Renal pelvis (tissue), 4 donors: Measurements from ENCODE around the gene CCDC86. TPM values are rescaled to one million over a fixed set of nuclear protein-coding genes. Genes with fewer than 3 reads are reported as not detected.

ENCODE experiments used
- DNase-seq: peaks from one replicate; pipeline ENCODE4 v3.0.0-alpha.2; 2013
- polyA plus RNA-seq, 3 donors: library from polyadenylated mRNA; unstranded; fragments of 120-200 nt; gene quantifications; one replicate each; pipeline ENCODE4 v1.2.1, GENCODE V29; 2013; ENCODE audit not compliant: insufficient read length in 3 of 3

Gene CCDC86
- polyA plus RNA-seq, 3 donors, result 20.4 to 24.7 (median 23.5) TPM

DNA sequence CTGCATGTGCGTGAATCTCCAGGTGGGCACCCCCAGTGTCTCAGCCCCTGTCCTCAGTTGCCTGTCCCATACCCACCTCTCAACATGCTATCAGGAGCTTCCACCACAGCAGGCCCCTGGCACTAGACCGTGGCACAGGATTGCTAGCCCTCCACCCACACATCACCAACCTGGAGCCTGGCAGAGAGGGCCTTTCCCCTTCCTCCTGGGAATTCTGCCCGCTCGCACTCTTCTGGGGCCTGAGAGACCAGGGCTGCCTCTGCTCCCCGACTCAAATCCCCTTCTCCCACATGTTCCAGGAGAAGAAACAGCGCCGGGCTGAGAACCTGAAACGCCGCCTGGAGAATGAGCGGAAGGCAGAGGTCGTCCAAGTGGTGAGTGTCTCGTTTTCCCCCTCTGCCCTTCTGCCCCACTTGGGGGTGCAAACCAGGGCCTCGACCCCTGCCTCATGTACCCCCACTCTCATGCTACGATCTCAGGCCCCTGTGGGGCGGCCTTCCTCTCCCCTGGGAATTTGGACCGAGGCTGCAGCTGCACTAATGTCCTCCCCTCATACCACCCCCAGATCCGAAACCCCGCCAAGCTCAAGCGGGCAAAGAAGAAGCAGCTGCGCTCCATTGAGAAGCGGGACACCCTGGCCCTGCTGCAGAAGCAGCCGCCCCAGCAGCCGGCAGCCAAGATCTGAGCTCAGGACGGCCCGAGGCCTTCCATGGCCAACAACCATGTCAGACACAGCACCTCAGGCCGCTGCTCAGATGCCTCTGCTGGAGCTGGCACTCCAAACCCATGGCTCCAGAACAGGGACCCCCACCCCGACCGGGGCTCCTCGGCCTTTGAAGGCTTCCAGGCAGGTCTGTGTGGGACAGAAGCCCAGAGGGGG lies 8.0 kb downstream of the CCDC86 start:
- DNase-seq, result no peak

- DNase-seq, result no peak
Measured at GRCh38 chr11:60851327-60852104, 9.6 kb downstream of the CCDC86 start.

- no peak for DNase-seq
Measured at GRCh38 chr11:60852117-60852981, 10.4 kb downstream of the CCDC86 start.

- DNase-seq, result no peak
Measured at GRCh38 chr11:60852982-60853950, 11.4 kb downstream of the CCDC86 start.

DNA sequence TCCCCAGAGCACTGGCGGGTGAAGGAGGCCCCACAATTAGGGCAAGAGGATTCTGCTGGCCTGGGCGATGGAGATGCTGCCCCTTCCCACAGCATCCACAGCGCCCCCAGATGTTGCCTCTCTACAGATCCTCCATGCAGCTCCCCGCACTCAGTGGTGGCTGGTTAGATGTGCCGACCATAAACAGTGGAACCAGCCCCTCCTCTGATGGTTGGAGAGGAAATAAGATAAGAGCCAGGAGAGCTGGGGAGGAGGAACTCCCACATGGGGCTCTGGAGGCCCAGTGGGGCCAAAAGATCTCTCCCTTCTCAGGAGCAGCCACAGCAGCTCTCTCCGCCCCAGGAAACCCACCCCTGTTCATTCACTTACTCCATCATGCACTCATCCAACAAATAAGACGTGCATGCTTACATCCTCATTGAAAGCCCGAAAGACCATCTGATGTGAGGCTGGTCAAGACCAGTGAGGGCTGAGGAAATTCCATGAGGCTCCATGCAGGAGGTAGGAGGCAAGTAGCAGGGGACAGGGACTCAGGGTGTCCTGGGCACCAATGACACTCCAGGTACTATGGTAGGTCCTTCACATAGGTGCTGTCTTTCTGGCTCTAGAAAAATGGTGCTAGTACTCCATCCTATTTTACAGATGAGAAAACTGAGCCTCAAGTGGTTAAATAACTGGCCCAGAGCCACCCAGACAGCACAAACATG lies 12.4 kb downstream of the CCDC86 start:
- DNase-seq, result no peak

GRCh38 chr11:60854847-60855725 lies 13.2 kb downstream of the CCDC86 start:
- no peak for DNase-seq

GRCh38 chr11:60855726-60856633 lies 14.1 kb downstream of the CCDC86 start, which contains the start of gene PTGDR2:
PTGDR2 (minus strand) TSS chr11:60855950; CDS start chr11:60853722, 2,228 bp downstream.
- no peak for DNase-seq

GRCh38 chr11:60857378-60858232 lies 15.7 kb downstream of the CCDC86 start:
- DNase-seq, result no peak

DNA sequence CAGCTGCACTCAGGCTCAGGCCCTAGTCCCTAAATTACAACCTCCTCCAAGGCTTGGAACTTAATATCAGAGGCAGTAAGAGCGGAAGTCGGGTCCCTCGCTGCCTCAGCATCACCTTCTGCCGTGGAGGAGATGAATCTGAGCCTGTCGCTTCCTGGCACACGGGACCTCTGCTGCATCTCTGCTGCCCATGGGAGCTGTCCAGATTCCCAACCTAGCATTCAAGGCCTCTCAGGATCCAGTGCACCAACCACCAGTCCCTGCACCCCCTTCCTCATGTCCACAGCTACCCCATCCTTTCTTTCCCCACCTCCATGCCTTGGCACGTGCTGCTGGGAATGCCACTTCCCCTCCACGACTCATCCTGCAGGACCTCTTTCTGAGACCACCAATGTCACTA lies 16.3 kb downstream of the CCDC86 start:
- DNase-seq, result no peak

- no peak for DNase-seq
Measured at GRCh38 chr11:60858731-60859464, 17.0 kb downstream of the CCDC86 start.

DNA sequence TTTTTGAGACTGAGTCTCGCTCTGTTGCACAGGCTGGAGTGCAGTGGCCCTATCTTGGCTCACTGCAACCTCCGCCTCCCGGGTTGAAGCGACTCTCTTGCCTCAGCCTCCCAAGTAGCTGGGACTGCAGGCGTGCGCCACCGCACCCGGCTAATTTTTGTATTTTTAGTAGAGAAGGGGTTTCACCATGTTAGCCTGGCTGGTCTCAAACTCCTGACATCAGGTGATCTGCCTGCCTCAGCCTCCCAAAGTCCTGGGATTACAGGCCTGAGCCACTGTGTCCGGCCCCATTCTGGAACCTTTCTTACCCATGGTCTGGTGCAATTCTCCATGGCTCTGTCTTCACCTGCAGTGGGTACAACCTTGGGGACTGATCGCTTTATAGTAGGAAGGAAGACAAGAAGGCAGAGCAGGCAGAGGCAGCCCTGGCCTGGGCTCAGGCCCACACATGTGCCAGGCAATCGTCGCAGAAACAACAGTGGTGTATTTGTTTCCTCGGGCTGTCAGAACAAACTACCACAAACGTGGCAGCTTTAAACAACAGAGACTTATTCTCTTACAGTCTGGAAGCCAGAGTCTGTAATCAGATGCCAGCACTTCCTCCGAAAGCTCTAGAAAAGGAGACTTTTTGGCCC lies 17.8 kb downstream of the CCDC86 start:
- DNase-seq, result no peak

DNA sequence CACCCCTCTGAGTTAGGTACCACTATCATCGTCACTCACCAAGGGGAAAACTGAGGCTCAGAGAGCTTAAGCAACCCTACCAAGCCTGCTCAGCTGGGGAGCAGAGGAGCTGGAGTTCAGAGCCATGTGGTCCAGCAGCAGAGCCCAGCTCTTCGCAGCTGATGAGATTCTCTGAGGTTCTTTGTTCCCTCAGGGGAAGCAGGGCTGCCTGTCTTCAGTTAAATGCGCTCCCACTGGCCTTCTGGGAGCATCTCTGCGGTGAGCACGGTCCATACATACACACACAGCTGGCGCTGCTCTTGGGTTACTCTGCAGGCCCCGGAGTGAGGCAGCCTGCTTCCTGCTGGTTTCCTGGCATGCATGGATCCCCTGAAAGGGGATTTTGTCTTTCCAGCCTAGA lies 19.0 kb downstream of the CCDC86 start:
- no peak for DNase-seq

- DNase-seq, result no peak
Measured at GRCh38 chr11:60862171-60862570, 20.3 kb downstream of the CCDC86 start.

DNA sequence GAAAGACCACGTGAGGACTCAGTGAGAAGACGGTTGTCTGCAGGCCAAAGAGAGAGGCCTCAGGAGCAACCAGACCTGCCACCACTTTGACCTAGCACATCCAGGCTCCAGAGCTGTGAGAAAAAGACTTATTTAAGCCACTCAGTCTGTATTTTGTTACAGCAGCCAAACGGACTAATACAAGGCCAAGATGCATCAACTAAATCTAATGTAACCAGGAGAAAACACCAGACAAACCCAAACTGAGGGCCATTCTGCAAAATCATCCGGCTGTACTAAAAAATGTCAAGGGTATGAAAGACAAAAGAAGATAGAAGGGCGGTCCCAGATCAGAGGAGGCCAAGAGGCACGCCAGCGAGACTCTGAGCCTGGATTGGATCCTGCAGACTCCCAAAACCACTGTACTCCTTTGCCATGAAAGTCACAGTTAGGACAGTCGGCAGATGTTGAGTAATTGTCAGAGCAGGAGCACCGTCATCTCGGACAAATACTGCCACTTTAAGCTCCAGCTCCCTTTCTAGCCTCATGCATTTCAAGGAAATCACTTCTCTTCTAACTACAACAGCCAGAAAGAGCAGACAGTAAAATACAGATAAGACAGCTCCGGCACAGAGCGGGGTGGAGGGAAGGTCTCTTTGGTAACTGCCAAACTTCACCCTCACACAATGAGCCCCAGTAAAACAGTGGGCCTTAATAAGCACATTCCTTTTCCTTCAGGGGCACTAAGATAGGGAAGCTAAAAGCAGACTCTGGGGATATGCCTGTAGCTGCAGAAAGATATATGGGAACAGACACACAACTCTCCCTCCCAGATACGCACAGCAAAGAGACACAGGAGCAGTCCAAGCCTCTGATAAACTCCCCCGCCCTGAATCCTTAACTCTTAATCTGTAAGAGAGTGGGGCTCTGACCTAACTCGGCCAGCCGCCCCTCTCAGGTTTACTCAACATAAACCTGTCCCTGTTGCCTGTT lies 21.9 kb downstream of the CCDC86 start:
- no peak for DNase-seq
